ENCODE results near the gene DOK7. TPM values are rescaled to one million over a fixed set of nuclear protein-coding genes. Genes with fewer than 3 reads are reported as not detected.

DOK7 gene
- polyA plus RNA-seq, 2 donors: 0.11 to 0.29 TPM

GRCh38 chr4:3523146-3523627 lies 60.1 kb downstream of the DOK7 start:
- no peaks in the 10 kb centered on the region for H3K27me3 ChIP-seq (ENCODE audit: control insufficient read depth in 1 of 2, insufficient read depth in 2 of 2, low read length in 2 of 2)
- whole genome bisulfite sequencing, 2 donors: 96 to 97% methylated on average over 10 of the region's 10 CpGs
- H3K9me3 ChIP-seq (ENCODE audit: control insufficient read depth in 2 of 2, insufficient read depth in 1 of 2, low read depth in 1 of 2, low read length in 1 of 2): no peaks in the 10 kb centered on the region
- peaks cover 18 to 77% of the 10 kb centered on the region in 2 donors for H3K36me3 ChIP-seq (ENCODE audit: control insufficient read depth in 2 of 2, insufficient read depth in 2 of 2, low read length in 1 of 2)
- H3K27ac ChIP-seq (ENCODE audit: low read depth in 2 of 2, low read length in 1 of 2): no peak overlapping the region
- peaks cover 0 to 3% of the 10 kb centered on the region in 2 donors for H3K4me1 ChIP-seq (ENCODE audit: control insufficient read depth in 2 of 2, insufficient read depth in 2 of 2, low read length in 1 of 2)
- no peak overlapping the region for H3K4me3 ChIP-seq (ENCODE audit: low read depth in 1 of 2, low read length in 2 of 2)

- Histone ChIP-seq H3K9me3 (ENCODE audit: control insufficient read depth in 2 of 2, insufficient read depth in 1 of 2, low read depth in 1 of 2, low read length in 1 of 2) (no peaks in the 10 kb centered on the region), H3K27me3 (ENCODE audit: control insufficient read depth in 1 of 2, insufficient read depth in 2 of 2, low read length in 2 of 2) (no peaks in the 10 kb centered on the region), H3K27ac (ENCODE audit: low read depth in 2 of 2, low read length in 1 of 2) (no peak overlapping the region), H3K36me3 (ENCODE audit: control insufficient read depth in 2 of 2, insufficient read depth in 2 of 2, low read length in 1 of 2) (peaks cover 15 to 79% of the 10 kb centered on the region in 2 donors), H3K4me1 (ENCODE audit: control insufficient read depth in 2 of 2, insufficient read depth in 2 of 2, low read length in 1 of 2) (peaks cover 2 to 3% of the 10 kb centered on the region in 2 donors), H3K4me3 (ENCODE audit: low read depth in 1 of 2, low read length in 2 of 2) (no peak overlapping the region)
- WGBS, 2 donors: 86 to 87% methylated on average over 24 of the region's 24 CpGs
Measured at GRCh38 chr4:3523628-3524221, 60.6 kb downstream of the DOK7 start.

DNA sequence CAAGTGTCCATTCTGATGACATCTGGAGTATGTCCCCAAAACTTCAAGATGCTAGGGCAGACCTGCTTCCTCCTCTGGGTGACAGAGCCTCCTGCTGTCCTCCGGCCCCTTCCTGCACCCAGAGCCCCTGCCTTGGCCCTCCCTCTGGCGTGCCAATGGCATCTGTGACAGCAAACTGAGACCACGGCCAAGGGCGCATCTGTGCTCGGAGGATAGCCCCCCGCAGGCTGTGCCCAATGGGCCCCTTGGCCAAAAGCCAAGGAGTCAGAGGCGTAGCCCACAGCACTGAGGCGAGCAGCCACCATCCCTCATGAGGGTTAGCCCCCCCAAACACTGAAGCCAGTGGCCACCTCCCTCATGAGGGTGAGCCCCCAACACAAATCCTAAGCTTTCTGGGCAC lies 61.2 kb downstream of the DOK7 start:
- peaks cover 15 to 75% of the 10 kb centered on the region in 2 donors for H3K36me3 ChIP-seq (ENCODE audit: control insufficient read depth in 2 of 2, insufficient read depth in 2 of 2, low read length in 1 of 2)
- H3K4me3 ChIP-seq (ENCODE audit: low read depth in 1 of 2, low read length in 2 of 2): no peak overlapping the region
- no peak overlapping the region for H3K27ac ChIP-seq (ENCODE audit: low read depth in 2 of 2, low read length in 1 of 2)
- H3K9me3 ChIP-seq (ENCODE audit: control insufficient read depth in 2 of 2, insufficient read depth in 1 of 2, low read depth in 1 of 2, low read length in 1 of 2): no peaks in the 10 kb centered on the region
- H3K27me3 ChIP-seq (ENCODE audit: control insufficient read depth in 1 of 2, insufficient read depth in 2 of 2, low read length in 2 of 2): no peaks in the 10 kb centered on the region
- H3K4me1 ChIP-seq (ENCODE audit: control insufficient read depth in 2 of 2, insufficient read depth in 2 of 2, low read length in 1 of 2): peaks cover 2 to 3% of the 10 kb centered on the region in 2 donors
- WGBS, 2 donors: 86 to 92% methylated on average over 8 of the region's 8 CpGs

DNA sequence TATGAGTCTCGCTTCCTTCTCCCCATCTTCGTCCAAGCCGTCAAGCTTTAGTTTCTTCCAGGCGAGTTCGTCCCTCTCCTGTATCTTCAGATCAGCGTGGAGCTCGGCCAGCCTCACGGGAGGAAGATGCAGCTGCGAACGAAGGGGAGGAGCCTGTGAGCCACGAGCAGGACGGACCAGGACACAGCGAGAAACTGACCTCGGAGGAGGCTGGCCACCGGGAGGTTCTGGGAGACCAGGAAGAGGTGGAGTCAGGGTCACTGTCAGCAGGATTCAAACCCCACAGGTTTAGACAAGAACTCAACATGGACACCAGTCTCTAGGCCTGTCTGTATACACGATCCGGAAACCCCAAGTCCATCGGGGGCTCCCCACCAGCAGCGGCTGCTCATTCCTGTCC lies 61.8 kb downstream of the DOK7 start:
- H3K27ac ChIP-seq (ENCODE audit: low read depth in 2 of 2, low read length in 1 of 2): no peak overlapping the region
- peaks cover 15 to 71% of the 10 kb centered on the region in 2 donors for H3K36me3 ChIP-seq (ENCODE audit: control insufficient read depth in 2 of 2, insufficient read depth in 2 of 2, low read length in 1 of 2)
- H3K9me3 ChIP-seq (ENCODE audit: control insufficient read depth in 2 of 2, insufficient read depth in 1 of 2, low read depth in 1 of 2, low read length in 1 of 2): no peaks in the 10 kb centered on the region
- H3K4me1 ChIP-seq (ENCODE audit: control insufficient read depth in 2 of 2, insufficient read depth in 2 of 2, low read length in 1 of 2): peaks cover 2 to 3% of the 10 kb centered on the region in 2 donors
- WGBS, 2 donors: 77 to 87% methylated on average over 19 of the region's 19 CpGs
- no peaks in the 10 kb centered on the region for H3K27me3 ChIP-seq (ENCODE audit: control insufficient read depth in 1 of 2, insufficient read depth in 2 of 2, low read length in 2 of 2)
- no peak overlapping the region for H3K4me3 ChIP-seq (ENCODE audit: low read depth in 1 of 2, low read length in 2 of 2)

DNA sequence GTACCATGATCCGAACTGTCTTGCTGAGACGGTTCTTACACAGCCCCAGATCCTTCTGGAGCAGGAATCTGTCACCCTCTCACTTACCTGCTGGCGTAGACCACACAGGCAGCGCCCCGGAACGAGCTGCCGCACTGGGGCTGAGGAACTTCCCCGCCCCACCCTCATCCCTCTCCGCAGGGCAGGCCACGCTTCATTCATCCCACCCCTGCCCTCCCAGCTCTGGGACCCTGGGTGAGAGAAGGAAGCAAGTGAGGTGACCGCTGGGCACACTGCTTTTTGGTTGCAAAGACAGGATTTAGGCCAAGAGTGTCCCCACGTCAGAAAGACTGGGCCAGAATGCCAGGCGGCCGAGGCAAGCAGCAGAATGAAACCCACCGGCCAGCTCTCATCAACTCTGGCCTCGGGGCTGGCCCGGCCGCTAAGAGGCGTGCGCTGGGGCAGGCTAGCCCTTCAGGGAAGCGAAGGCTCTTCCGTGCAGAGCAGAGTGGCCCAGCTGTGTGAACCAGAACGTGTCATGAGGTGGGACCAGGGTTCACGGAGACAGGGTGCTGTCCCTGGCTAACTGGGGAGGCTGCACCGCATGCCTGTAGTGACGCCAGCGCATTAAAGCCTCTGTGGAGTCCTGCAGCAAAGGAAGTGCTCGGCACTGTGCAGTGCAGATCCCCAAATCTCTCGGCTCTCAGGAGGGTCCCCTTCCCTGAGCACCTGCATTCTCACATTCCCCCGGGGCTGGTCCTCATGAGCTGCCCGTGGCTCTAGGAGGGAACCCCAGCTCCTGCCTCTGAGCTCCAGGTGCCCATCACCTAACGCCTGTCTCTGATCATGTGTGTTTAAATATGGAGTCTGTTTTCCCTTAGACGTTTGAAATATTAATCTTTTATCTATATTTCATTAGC lies 62.7 kb downstream of the DOK7 start:
- peaks cover 15 to 62% of the 10 kb centered on the region in 2 donors for H3K36me3 ChIP-seq (ENCODE audit: control insufficient read depth in 2 of 2, insufficient read depth in 2 of 2, low read length in 1 of 2)
- 86 to 89% methylated on average over 33 of the region's 33 CpGs for WGBS, 2 donors

DNA sequence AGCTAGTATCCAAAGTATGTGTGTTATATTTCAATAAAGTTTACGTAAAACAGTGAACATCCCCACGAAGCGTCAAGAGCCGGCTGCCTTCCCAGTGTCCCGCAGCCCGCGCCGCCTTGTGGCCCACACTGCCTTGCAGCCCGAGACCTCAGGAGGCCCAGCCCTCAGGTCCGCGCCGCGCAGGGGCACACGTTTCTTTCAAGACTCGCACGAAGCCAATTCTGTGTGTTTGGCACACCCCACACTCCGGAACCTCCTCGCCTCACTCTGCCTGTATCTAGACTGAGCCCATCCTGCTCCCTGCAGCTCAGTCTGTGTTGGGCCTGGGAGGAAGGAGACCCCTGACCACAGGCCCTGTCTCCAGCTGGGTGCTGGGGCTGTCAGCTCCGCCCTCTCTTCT lies 63.4 kb downstream of the DOK7 start:
- Histone ChIP-seq H3K27me3 (ENCODE audit: control insufficient read depth in 1 of 2, insufficient read depth in 2 of 2, low read length in 2 of 2) (no peaks in the 10 kb centered on the region), H3K4me1 (ENCODE audit: control insufficient read depth in 2 of 2, insufficient read depth in 2 of 2, low read length in 1 of 2) (peaks cover 10 to 11% of the 10 kb centered on the region in 2 donors), H3K27ac (ENCODE audit: low read depth in 2 of 2, low read length in 1 of 2) (no peak overlapping the region), H3K4me3 (ENCODE audit: low read depth in 1 of 2, low read length in 2 of 2) (no peak overlapping the region), H3K9me3 (ENCODE audit: control insufficient read depth in 2 of 2, insufficient read depth in 1 of 2, low read depth in 1 of 2, low read length in 1 of 2) (no peaks in the 10 kb centered on the region), H3K36me3 (ENCODE audit: control insufficient read depth in 2 of 2, insufficient read depth in 2 of 2, low read length in 1 of 2) (peaks cover 11 to 55% of the 10 kb centered on the region in 2 donors)
- WGBS, 2 donors: 94 to 95% methylated on average over 19 of the region's 19 CpGs

More for the DNA sequence above, 62.7 kb downstream of the DOK7 start:
- no peaks in the 10 kb centered on the region for H3K9me3 ChIP-seq (ENCODE audit: control insufficient read depth in 2 of 2, insufficient read depth in 1 of 2, low read depth in 1 of 2, low read length in 1 of 2)
- H3K27me3 ChIP-seq (ENCODE audit: control insufficient read depth in 1 of 2, insufficient read depth in 2 of 2, low read length in 2 of 2): no peaks in the 10 kb centered on the region
- no peak overlapping the region for H3K4me3 ChIP-seq (ENCODE audit: low read depth in 1 of 2, low read length in 2 of 2)
- no peak overlapping the region for H3K27ac ChIP-seq (ENCODE audit: low read depth in 2 of 2, low read length in 1 of 2)
- H3K4me1 ChIP-seq (ENCODE audit: control insufficient read depth in 2 of 2, insufficient read depth in 2 of 2, low read length in 1 of 2): peaks cover 7 to 8% of the 10 kb centered on the region in 2 donors

GRCh38 chr4:3527101-3527913 lies 64.2 kb downstream of the DOK7 start:
- H3K27ac ChIP-seq (ENCODE audit: low read depth in 2 of 2, low read length in 1 of 2): no peak overlapping the region
- H3K9me3 ChIP-seq (ENCODE audit: control insufficient read depth in 2 of 2, insufficient read depth in 1 of 2, low read depth in 1 of 2, low read length in 1 of 2): no peaks in the 10 kb centered on the region
- H3K27me3 ChIP-seq (ENCODE audit: control insufficient read depth in 1 of 2, insufficient read depth in 2 of 2, low read length in 2 of 2): no peaks in the 10 kb centered on the region
- WGBS, 2 donors: 92% methylated on average over 14 of the region's 14 CpGs
- H3K4me1 ChIP-seq (ENCODE audit: control insufficient read depth in 2 of 2, insufficient read depth in 2 of 2, low read length in 1 of 2): peaks cover 10 to 11% of the 10 kb centered on the region in 2 donors
- H3K36me3 ChIP-seq (ENCODE audit: control insufficient read depth in 2 of 2, insufficient read depth in 2 of 2, low read length in 1 of 2): peaks cover 11 to 52% of the 10 kb centered on the region in 2 donors
- H3K4me3 ChIP-seq (ENCODE audit: low read depth in 1 of 2, low read length in 2 of 2): no peak overlapping the region

DNA sequence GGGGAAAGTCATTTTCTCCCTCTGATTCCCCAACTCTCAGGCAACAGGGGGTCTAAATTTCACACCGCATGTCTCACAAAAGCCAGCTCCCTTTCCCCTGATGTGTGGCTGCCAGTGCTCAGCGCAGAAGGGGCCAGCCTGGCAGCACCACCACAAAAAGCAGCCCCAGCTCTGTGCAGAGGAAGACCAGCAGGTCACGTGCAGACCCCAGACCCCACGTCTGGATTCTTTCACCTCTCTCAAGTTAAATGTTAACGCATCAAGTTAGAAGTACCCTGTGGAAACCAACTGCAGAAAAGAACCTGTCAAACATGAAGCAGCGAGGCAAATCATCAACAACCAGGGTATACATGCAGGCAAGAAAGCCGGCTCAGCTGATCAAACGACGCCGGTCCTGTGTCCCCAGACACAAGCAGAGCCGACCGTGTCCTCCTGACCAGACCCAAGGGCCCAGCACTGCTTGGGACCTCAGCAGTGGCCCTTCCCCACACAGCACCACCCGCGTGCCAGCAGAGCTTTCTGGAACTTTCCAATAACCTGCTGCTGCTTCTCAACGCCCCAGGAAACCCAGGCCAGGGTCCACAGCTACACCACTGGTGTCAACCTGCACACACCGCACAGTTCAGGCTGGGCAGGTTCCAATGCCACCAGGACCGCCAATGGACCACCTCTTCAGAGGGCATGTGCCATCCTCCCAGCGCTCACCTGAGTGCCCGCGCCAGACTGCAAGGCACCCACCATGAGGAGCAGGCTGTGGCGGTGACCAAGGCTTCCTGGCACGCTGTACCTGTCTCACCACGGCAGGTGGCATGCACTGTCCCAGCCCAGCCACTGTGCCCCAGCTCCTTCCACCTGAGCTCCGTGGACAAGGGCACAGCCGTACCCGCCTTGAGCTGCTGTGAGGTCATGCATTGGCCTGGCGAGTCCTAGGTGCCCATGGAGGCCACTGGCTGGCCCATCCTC lies 65.1 kb downstream of the DOK7 start:
- no peak overlapping the region for H3K27ac ChIP-seq (ENCODE audit: low read depth in 2 of 2, low read length in 1 of 2)
- 91 to 92% methylated on average over 25 to 27 of the region's 27 CpGs for WGBS, 2 donors
- H3K9me3 ChIP-seq (ENCODE audit: control insufficient read depth in 2 of 2, insufficient read depth in 1 of 2, low read depth in 1 of 2, low read length in 1 of 2): no peaks in the 10 kb centered on the region
- H3K27me3 ChIP-seq (ENCODE audit: control insufficient read depth in 1 of 2, insufficient read depth in 2 of 2, low read length in 2 of 2): no peaks in the 10 kb centered on the region
- H3K4me3 ChIP-seq (ENCODE audit: low read depth in 1 of 2, low read length in 2 of 2): no peak overlapping the region
- H3K36me3 ChIP-seq (ENCODE audit: control insufficient read depth in 2 of 2, insufficient read depth in 2 of 2, low read length in 1 of 2): peaks cover 8 to 43% of the 10 kb centered on the region in 2 donors
- peaks cover 10 to 11% of the 10 kb centered on the region in 2 donors for H3K4me1 ChIP-seq (ENCODE audit: control insufficient read depth in 2 of 2, insufficient read depth in 2 of 2, low read length in 1 of 2)
